HepG2 (cell line): ENCODE measurements around the gene NLRC3. TPM values are rescaled to one million over a fixed set of nuclear protein-coding genes. Genes with fewer than 3 reads are reported as not detected.

Source experiments
- ATF7-NPFF ChIP-seq: sonication (generic); formaldehyde crosslinking; IDR thresholded peaks from 2 replicates; pipeline ENCODE4 v1.8.1; 2023; ENCODE audit warnings: mild to moderate bottlenecking, low read depth, missing genetic modification reagents, moderate library complexity
- FOSL1 ChIP-seq: sonication (generic); formaldehyde crosslinking; IDR thresholded peaks from 2 replicates; pipeline ENCODE4 v1.9.0; 2021; ENCODE audit warnings: missing genetic modification reagents, borderline replicate concordance
- FOXK1 ChIP-seq: sonication (generic); formaldehyde crosslinking; IDR thresholded peaks from 2 replicates; pipeline ENCODE4 v1.4.0; 2020; ENCODE audit warnings: low read depth, missing genetic modification reagents, borderline replicate concordance
- HMG20B ChIP-seq: conservative IDR thresholded peaks from 2 replicates; pipeline ENCODE4 v1.6.1; 2016; ENCODE audit warnings: missing genetic modification reagents, missing compliant biosample characterization
- MIER2 ChIP-seq: IDR thresholded peaks from 2 replicates; pipeline ENCODE4 v1.6.1; 2016; ENCODE audit warnings: missing biosample characterization, missing genetic modification reagents
- MIXL1 ChIP-seq: IDR thresholded peaks from 2 replicates; pipeline ENCODE4 v1.6.1; 2016
- MTA1 ChIP-seq: sonication (generic); formaldehyde crosslinking; IDR thresholded peaks from 2 replicates; pipeline ENCODE4 v1.4.0; 2020; ENCODE audit warnings: missing genetic modification reagents, mild to moderate bottlenecking, borderline replicate concordance
- MXI1 ChIP-seq: IDR thresholded peaks from 3 replicates; pipeline ENCODE4 v1.6.1; 2012; ENCODE audit warnings: low read depth, low read length, inconsistent platforms, borderline replicate concordance
- PHF21A ChIP-seq: sonication (generic); formaldehyde crosslinking; IDR thresholded peaks from 2 replicates; pipeline ENCODE4 v1.5.0; 2020; ENCODE audit warnings: mild to moderate bottlenecking, missing genetic modification reagents
- POLR2AphosphoS2 ChIP-seq: IDR thresholded peaks from 2 replicates; pipeline ENCODE4 v1.6.1; 2011; ENCODE audit warnings: low read depth, low read length, improper control_type of control experiment
- RARA ChIP-seq: IDR thresholded peaks from 2 replicates; pipeline ENCODE4 v1.6.1; 2016; ENCODE audit warnings: missing genetic modification reagents, missing compliant biosample characterization
- RBAK ChIP-seq: sonication (generic); formaldehyde crosslinking; IDR thresholded peaks from 2 replicates; pipeline ENCODE4 v1.5.1; 2020; ENCODE audit warnings: mild to moderate bottlenecking, missing genetic modification reagents
- SAP130 ChIP-seq: IDR thresholded peaks from 2 replicates; pipeline ENCODE4 v1.6.1; 2016; ENCODE audit warnings: low read depth
- SNAPC2 ChIP-seq: sonication (generic); formaldehyde crosslinking; IDR thresholded peaks from 2 replicates; pipeline ENCODE4 v1.8.1; 2022; ENCODE audit warnings: mild to moderate bottlenecking, missing genetic modification reagents
- SP1 ChIP-seq, 2 experiments: fragments of 450-650 bp in 1 of 2; sonication (generic) in 1 of 2; formaldehyde crosslinking in 1 of 2; IDR thresholded peaks; 2 replicates each; pipeline versions ENCODE4 v1.4.0 to v1.6.1; 2016 to 2020; ENCODE audit warnings: missing genetic modification reagents in 1 of 2
- U2AF2 ChIP-seq: fragments of 200-400 bp; formaldehyde crosslinking; IDR thresholded peaks from 2 replicates; pipeline ENCODE4 v1.6.1; 2017; ENCODE audit warnings: low read depth, mild to moderate bottlenecking, low read length
- YY1 ChIP-seq: IDR thresholded peaks from 2 replicates; pipeline ENCODE4 v1.6.1; 2011; ENCODE audit warnings: low read length, low read depth, moderate library complexity, mild to moderate bottlenecking; ENCODE audit not compliant: insufficient read depth, insufficient replicate concordance
- ZNF224 ChIP-seq: sonication (generic); formaldehyde crosslinking; IDR thresholded peaks from 2 replicates; pipeline ENCODE4 v1.5.0; 2020; ENCODE audit warnings: mild to moderate bottlenecking, missing genetic modification reagents
- ZNF430 ChIP-seq: sonication (generic); formaldehyde crosslinking; IDR thresholded peaks from 2 replicates; pipeline ENCODE4 v1.9.0; 2021; ENCODE audit warnings: mild to moderate bottlenecking, missing genetic modification reagents
- polyA plus RNA-seq, 8 experiments: library from polyadenylated mRNA; depleted of rRNA in 3 of 8; stranded (reverse) in 7 of 8; unstranded in 1 of 8; fragments of >200 nt; fragmentation: Illumina TruSeq in 4 of 8; extraction: Trizol in 4 of 8; gene quantifications; 2 replicates each; pipeline versions ENCODE4 v1.2.1 to v1.2.3, GENCODE V29; 2011 to 2016; ENCODE audit warnings: low read depth in 4 of 8, missing spikeins in 1 of 8, mixed read lengths in 1 of 8; ENCODE audit not compliant: insufficient read depth in 1 of 8
- total RNA-seq, 5 experiments: library from RNA; depleted of rRNA; stranded (reverse); fragments of >200 nt; fragmentation: Illumina TruSeq; extraction: Trizol; gene quantifications; 2 replicates each; pipeline ENCODE4 v1.2.3, GENCODE V29; 2016; ENCODE audit warnings: low read depth in 1 of 5
- TF ChIP-seq, protein P1 (sequence below): sonication (generic); formaldehyde crosslinking; IDR thresholded peaks from 2 replicates; pipeline ENCODE4 v1.4.0; 2020; ENCODE audit warnings: missing genetic modification reagents, borderline replicate concordance
- TF ChIP-seq, protein P2 (sequence below): sonication (generic); formaldehyde crosslinking; IDR thresholded peaks from 2 replicates; pipeline ENCODE4 v1.8.0; 2022; ENCODE audit warnings: mild to moderate bottlenecking, missing genetic modification reagents, moderate library complexity
- TF ChIP-seq, protein P3 (sequence below): sonication (generic); formaldehyde crosslinking; IDR thresholded peaks from 2 replicates; pipeline ENCODE4 v1.4.0; 2020; ENCODE audit warnings: missing genetic modification reagents, borderline replicate concordance

The NLRC3 gene
- total and polyA plus RNA-seq, 2 of the 13 experiments (the other 11 are each of a cell fraction or from before 2014, with no cell fraction given), result not detected

DNA sequence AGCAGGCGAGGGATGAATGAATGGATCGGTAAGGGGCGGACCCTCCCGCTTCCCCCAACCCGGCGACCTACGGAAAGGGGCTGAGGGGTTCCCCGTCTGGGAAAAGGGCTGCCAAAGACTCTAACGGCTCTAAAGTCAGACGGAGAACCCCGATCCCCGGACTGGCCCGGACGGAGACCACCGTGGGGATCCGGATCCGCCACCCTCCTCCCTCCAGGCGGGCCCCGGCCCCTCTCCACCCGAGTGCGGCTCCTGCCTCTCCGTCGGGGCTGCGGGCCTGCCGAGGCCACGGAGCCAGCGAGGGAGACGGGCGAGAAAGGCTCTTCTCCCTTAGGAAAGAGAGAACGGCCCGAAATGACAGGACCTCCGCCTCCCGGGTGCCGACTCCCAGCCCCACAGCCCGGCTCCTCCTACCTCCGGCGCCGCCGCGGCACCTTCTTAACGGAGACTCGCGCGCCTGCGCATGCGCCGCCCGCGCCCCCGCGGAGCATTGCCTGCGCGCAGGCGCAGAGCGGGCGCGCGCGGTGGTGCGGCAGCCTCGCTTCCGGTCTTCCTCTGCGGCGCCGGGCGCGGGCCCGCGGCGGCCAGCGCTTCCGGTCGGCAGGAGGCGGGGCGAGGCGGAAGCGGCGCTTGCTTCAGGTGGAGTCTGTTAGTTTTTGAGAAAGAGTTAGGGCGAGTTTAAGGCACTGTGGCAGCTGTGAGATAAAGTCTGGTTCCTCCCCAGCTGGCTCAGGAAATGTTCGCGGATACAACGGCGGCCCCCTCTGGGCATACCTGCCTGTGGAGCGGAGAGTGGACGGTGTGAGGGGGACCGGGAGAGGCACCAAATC, 34.2 kb upstream of the NLRC3 start, which contains the start of gene SLX4 (continued):
- TF ChIP-seq, protein P1, sequence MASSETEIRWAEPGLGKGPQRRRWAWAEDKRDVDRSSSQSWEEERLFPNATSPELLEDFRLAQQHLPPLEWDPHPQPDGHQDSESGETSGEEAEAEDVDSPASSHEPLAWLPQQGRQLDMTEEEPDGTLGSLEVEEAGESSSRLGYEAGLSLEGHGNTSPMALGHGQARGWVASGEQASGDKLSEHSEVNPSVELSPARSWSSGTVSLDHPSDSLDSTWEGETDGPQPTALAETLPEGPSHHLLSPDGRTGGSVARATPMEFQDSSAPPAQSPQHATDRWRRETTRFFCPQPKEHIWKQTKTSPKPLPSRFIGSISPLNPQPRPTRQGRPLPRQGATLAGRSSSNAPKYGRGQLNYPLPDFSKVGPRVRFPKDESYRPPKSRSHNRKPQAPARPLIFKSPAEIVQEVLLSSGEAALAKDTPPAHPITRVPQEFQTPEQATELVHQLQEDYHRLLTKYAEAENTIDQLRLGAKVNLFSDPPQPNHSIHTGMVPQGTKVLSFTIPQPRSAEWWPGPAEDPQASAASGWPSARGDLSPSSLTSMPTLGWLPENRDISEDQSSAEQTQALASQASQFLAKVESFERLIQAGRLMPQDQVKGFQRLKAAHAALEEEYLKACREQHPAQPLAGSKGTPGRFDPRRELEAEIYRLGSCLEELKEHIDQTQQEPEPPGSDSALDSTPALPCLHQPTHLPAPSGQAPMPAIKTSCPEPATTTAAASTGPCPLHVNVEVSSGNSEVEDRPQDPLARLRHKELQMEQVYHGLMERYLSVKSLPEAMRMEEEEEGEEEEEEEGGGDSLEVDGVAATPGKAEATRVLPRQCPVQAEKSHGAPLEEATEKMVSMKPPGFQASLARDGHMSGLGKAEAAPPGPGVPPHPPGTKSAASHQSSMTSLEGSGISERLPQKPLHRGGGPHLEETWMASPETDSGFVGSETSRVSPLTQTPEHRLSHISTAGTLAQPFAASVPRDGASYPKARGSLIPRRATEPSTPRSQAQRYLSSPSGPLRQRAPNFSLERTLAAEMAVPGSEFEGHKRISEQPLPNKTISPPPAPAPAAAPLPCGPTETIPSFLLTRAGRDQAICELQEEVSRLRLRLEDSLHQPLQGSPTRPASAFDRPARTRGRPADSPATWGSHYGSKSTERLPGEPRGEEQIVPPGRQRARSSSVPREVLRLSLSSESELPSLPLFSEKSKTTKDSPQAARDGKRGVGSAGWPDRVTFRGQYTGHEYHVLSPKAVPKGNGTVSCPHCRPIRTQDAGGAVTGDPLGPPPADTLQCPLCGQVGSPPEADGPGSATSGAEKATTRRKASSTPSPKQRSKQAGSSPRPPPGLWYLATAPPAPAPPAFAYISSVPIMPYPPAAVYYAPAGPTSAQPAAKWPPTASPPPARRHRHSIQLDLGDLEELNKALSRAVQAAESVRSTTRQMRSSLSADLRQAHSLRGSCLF (CRISPR knock-in tag), result no peak
- TF ChIP-seq, protein P2, sequence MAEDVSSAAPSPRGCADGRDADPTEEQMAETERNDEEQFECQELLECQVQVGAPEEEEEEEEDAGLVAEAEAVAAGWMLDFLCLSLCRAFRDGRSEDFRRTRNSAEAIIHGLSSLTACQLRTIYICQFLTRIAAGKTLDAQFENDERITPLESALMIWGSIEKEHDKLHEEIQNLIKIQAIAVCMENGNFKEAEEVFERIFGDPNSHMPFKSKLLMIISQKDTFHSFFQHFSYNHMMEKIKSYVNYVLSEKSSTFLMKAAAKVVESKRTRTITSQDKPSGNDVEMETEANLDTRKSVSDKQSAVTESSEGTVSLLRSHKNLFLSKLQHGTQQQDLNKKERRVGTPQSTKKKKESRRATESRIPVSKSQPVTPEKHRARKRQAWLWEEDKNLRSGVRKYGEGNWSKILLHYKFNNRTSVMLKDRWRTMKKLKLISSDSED (CRISPR knock-in tag), result no peak
- TF ChIP-seq MIXL1 (no peak), ATF7-NPFF (peak; percentile 30; the same call in 1 of the 2 replicates), MTA1 (no peak), YY1 (no peak), SNAPC2 (CRISPR knock-in tag) (no peak), FOSL1 (CRISPR knock-in tag) (no peak), U2AF2 (no peak), RARA (CRISPR knock-in tag) (0 out of 2 replicates have a peak, but pooled peaks have one; percentile 15), RBAK (CRISPR knock-in tag) (no peak), MXI1 (peak; percentile 61; the same call in 1 of the 3 replicates), ZNF224 (no peak), PHF21A (CRISPR knock-in tag) (0 out of 2 replicates have a peak, but pooled peaks have one; percentile 9), FOXK1 (CRISPR knock-in tag) (no peak), ZNF430 (CRISPR knock-in tag) (0 out of 2 replicates have a peak, but pooled peaks have one; percentile 59), SAP130 (CRISPR knock-in tag) (peak; percentile 75), HMG20B (CRISPR knock-in tag) (no peak), SP1 (IDR thresholded peaks at IDR 0.05) (no peak), SP1 (CRISPR knock-in tag; IDR thresholded peaks at IDR 0.05) (no peak), POLR2AphosphoS2 (no peak), MIER2 (CRISPR knock-in tag) (no peak)
- TF ChIP-seq, protein P3, sequence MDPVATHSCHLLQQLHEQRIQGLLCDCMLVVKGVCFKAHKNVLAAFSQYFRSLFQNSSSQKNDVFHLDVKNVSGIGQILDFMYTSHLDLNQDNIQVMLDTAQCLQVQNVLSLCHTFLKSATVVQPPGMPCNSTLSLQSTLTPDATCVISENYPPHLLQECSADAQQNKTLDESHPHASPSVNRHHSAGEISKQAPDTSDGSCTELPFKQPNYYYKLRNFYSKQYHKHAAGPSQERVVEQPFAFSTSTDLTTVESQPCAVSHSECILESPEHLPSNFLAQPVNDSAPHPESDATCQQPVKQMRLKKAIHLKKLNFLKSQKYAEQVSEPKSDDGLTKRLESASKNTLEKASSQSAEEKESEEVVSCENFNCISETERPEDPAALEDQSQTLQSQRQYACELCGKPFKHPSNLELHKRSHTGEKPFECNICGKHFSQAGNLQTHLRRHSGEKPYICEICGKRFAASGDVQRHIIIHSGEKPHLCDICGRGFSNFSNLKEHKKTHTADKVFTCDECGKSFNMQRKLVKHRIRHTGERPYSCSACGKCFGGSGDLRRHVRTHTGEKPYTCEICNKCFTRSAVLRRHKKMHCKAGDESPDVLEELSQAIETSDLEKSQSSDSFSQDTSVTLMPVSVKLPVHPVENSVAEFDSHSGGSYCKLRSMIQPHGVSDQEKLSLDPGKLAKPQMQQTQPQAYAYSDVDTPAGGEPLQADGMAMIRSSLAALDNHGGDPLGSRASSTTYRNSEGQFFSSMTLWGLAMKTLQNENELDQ, result no peak
